NCI-H2196 (cell line): ENCODE data around the gene BMPER.

Source experiments
- DNase-seq: peaks from one replicate; lab custom pipeline; 2025; ENCODE audit not compliant: unreplicated experiment; lab: John Stamatoyannopoulos, UW

The BMPER gene

DNA sequence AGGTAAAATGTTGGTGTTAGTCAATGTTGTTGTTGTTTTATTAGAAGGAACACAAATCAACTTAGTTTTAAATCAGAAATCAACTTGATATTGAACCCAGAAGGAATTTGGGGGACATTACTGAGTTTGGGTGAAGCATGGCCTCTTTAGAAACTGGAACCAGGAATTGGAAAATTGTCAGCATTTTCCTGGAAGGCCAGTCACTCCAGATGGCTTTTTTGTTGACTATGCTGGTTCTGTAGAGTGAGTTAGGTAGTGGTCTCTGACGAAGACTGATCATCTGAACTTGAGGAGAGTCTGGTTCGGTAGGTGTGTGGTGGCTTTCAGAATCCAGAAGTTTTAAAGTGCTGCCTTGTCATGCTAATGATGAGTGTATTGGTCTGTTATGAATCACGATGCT, 111.5 kb downstream of the BMPER start:
- no peak for DNase-seq

DNA sequence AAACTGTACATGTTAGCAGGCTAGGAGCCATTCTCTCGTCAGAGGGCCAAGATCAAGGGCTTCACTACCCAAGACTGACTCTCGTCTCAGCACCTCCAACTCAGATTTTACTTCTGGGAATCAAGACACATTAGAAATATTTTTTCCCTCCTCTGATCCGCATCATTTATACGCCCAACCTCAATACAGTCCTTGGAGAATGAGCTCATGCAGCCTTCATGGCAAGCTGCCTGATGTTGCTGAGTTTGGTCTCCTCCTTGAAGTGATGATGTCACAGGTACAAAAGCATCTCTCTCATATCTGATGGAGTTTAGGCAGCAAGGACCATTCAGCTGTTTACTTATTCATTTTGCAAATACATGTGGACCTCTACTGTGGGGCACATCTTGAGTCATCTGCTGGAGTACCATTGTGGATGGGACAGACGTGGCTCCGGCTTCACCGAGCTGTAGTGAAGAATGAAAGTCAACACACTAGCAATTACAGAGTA, 114.0 kb downstream of the BMPER start:
- no peak for DNase-seq

DNA sequence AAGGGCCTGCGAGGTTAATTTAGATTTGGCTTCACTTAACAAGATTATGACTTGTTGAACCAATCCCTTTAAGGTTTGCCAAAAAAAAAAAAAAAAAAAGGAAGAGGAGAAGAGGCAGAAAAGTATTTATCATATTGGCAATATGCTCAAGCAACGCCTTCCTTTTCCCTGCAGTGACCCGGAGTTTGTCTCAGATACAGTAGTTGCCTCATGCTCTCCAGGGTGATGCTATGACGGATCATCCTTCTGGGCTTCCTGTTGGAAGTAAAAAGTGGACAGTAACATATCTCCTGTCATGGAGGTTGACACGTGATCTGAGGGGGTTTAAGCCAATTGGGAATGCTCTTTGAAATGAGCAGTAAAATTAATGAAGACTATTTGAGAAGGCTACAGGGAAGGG, 117.3 kb downstream of the BMPER start:
- no peak for DNase-seq

DNA sequence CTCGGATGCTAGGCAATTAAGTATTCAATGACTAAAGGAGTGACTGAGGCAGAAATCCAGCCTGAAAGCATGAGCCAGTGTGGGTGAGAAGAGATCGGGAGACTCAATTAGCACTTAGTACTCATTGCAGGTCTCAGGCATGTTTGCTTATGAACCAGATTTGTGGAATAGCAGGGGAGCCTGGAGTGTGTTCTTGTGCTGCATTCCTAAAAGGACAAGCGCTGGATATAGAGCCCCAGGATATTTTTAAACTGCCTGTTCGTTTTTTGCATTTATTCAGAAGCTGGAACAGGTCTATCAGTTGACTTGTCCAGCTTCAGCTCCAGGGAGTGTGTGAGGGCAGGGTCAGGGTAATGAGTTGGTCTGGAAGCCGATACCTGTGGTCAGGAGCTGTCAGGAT, 120.3 kb downstream of the BMPER start:
- DNase-seq = no peak

DNA sequence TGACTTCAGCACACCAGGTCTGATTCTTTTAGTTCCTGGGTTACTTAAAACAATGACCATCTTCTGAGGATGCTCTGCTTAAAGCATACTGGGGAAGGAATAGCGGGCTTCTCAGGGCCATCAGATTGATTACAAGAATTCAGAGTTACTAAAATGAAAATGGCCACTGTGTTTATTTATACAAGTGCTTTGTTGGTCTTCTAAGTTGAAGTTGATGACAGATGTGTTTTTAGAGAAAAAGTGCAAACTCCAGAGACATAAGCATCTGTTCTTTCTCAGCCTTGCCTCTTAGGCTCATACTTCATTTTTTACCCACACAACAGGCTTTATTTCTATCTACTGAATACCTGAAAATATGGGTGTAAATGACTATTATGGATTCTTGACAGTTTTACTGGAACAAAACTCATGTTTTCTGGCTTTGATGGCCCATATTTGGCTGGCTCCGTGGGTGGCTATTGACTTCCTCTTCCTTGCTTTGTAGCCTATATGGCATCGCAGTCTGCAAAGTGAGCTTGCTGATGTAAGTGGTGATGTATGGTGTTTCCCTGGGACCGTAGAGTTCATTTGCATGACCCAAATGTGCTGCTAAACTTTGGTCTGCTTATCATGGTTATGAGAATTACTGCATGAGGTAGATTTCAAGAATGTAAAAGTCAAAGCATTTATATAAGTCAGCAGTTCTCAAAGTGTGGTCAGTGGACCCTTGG, 121.3 kb downstream of the BMPER start:
- no peak for DNase-seq

DNA sequence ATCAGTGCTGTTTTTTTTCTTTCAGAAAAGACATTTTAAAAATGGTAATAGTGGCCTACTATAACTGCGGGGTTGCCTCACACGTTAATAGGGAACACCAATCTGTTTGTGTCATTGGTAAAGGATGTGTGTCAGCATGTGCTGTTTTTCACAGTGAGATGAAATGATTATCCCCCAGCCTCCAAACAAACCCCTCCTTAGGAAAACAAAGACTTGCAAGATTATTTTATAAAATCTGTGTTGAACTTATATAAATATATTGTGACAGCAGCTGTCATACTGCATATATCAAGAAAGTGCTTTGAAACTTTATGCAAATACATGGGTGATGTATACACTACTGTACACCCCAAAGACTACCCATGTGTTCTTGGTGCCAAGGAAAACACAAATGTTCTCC, 125.8 kb downstream of the BMPER start:
- DNase-seq = no peak

DNA sequence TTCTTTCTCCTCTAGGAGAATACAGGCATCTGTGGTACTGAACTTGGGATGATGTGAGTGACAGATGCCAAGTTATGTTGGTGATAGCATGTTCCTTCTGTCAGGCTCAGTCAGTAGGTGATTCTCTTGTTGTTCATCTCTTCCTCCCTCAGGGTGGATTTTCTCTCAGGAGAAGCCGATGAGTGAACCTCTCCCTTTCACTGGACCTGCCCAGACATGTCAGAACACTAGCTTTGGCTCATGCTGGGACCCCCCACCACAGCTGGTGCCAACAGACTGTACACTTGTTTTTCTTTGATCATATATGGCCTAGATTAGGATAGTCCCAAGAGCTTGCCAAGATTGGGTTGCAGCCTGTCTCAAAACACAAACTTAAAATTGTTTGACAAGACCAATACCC, 129.4 kb downstream of the BMPER start:
- no peak for DNase-seq

DNA sequence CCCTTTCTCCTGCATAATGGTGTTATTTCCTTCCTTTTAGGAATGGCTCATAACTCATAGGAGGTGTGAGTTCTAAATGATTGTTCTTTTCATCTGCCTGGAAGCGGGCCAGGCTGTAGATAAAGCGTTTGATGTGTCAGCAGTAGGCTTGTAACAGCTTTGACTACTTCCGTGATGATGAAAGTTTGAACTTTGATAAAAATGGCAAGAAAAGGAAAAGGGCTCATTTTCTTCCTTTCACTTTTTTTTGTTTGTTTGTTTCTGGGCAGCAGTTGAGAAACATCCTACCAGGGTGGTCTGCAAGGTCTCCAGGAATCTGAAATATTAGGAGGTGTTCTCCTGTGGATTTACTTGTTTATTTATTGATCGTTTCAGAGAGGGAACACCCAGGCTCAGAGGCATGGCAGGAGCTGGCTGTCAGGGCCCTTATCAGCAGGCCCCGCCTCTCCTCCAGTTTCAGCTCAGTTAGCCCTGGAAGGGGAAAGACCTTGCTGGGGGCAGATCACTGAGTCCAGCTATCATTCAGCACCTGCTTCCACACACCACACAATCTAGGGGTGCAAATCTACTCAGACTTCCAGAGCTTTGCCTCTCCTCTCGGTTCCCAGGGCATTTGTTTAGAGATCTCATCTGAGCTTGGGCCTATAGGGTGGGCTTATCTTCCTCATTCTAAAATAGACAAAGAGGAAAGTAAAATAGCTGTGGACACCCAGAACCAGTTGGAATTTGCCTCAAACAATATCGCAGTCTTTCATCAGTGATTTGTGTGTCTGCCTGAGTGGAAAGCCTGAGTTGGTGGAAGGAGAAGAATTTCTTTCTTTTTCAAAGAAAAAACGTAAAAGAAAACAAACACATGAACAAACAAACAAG, 130.9 kb downstream of the BMPER start:
- DNase-seq = no peak

DNA sequence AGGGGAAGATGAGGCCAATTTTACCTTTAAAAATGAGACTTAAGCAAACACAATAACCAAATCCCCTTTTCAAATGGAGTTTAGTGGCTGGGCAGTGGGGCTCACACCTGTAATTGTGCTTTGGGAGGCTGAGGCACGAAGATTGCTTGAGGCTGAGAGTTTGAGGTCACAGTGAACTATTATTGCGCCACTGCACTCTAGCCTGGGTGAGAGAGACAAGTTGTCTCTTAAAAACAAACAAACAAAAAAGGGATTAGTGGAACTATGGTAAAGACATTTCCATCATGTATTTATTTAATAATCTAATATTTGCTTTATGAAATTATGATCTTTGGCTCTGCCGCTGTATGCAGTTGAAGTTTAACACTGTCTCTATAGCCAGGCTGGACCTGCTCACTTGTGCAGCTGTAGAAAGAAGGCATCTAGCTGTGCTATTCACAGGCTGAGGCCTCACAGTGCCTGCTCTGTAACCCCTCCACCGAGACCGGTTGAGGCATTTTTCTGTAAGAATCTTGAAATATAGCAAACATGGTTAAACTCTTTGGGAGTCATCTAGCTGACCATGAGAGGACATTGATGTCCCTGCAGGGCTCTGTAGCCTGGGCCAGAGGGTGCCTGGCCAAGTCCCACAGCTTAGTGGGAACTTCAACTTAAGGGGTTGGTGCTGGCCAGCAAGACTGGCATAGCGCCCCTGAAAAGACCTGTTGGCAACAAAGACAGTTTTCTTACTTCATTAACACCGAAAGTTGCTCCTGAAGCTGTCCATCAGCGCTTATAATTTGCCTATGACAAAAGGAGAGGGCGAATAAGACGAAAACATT, 131.8 kb downstream of the BMPER start:
- no peak for DNase-seq

DNA sequence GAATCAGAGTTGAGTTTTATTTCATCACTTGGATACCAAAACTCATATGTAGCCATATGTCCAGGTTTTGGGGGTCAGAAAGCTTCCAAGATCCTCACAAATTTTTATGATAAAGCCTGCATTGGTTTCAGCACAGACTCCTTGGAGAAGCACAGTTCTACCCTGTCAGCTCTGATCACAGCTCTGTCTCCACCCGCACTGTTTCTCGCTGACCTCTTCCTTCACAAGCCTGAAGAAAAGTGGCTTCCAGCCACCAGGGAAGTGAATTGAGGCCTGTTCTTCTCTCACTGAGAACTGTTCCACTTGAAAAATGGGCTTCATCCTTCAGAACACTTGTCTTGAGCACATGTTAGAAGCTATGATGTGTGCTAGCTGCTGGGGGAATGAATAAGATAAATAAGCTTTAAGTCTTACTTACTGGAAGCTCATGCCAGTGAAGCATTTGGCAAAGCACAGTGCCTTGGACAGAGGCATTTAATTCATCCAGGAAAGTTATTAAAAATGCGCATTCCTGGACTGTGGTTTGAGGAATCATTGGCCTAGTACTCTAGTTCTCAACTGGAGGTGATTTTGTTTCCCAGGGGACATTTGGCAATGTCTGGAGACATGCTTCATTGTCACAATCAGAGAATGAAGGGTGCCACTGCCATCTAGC, 133.6 kb downstream of the BMPER start:
- DNase-seq = peak; percentile 4

DNA sequence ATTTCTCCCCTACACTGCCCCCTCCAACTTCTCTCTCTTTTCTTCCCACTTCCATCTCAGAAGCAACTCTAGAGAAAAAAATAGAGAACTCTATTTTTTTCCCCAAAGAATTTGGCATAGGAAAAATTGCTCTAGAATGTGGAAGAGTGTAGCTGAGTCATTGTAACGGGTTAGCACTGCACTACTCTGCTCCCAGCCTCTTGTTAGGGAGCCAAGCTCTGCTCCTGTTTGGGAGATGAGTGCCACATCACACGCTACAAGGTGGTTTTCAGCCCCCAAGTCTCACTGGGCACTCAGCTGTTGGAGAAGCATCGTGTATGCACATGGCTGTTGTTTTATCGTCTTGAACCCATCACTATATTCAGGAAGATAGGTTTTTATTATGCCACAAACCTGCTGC, 136.4 kb downstream of the BMPER start:
- no peak for DNase-seq

DNA sequence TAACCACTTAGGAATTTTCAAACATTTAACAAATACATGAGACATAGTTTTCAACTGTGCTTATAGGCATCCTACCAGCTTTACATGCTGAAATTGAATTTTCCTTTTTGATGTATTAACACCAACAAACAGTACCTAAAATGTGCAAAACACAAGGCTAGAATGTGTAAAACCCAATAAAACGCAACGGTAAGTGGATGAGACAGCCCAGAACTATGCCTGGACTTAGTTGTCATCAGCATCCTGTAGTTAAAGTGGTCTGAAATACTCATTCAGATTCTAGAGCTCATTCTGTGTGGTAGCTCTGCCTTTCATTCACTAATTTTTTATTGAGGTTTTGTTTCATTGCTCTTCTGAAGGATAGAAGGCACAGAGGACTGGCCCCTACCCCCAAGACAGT, 137.1 kb downstream of the BMPER start:
- DNase-seq = no peak

DNA sequence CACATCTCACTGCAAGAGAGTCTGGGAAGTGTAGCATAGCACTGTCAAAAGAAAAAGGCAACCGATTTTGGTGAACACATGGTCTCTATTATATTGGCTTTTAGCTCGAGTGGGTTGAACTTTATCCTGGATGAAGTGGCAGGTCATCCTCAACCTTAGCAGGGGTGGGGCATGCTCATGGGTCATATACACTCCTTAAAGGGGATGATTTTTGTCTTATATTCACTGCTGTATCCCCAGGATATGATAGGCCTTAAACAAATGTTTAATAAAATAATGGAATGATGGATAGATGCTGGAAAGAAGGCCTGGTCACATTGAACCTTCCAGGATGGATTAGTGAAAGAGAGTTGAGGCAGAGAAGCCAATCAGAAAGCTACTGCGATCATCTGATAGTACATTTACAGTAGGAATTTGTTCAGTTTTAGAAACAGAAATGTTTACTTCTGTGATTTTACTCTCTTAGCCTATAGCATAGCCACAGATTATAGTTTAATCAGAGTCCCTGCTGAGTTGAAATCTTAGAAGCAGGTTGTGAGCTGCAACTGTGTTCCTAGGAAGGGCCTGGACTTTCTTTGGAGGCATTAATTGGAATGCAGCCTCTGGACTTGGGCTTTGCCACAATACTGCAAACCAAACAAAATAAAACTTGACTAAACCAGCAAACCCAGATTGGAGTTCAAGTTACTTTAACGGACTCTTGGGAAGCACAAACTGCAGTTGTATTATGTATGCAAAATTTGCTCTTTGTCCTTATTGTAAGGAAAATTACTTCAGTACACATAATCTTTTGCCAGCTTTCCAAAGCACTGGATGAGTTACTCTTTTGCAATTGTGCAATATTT, 138.3 kb downstream of the BMPER start:
- DNase-seq = no peak

DNA sequence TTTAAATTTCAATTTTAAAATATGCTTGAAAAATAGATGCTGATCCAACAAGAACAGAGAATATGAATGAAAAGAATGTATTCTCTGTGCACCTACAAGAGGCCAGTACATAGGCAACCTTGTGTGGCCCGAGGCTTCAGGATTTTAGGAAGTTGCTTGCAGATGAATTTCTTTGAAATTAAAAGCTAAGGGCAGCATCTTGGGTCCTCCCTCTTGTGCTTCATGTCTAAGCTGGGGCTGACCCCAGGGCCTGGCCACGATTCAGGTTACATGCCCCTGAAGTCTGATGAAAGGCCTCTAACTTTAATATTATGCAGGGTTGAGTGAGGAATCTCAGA, 138.9 kb downstream of the BMPER start:
- DNase-seq = no peak

DNA sequence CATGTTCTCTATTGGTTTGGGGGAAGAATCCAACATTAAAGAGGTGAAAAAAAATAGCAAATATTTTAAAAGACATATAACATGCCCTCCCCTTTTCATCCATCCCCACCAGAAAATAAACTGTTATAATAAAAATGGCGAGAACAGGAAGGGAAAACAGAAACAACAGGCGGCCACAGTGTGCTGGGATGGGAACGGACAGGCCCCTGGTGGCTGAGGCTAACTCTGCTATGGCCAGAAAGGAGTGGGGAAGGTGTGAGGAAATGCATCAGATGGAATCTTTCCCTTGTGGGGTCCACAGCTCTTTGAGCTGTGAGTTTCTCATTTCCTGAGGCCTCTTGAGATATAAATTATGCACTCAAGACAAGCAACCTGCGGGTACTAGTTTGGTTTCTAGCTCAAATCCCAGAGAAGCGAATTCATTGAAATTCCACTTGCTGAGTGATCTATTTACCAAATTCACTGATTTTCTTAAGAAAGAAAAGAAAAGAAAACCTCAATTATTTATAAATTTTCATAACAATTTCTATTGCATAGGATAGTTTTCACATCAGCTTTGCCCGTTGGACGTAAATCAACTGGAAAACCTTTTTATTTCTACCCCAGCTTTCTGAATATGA, 139.5 kb downstream of the BMPER start:
- no peak for DNase-seq

DNA sequence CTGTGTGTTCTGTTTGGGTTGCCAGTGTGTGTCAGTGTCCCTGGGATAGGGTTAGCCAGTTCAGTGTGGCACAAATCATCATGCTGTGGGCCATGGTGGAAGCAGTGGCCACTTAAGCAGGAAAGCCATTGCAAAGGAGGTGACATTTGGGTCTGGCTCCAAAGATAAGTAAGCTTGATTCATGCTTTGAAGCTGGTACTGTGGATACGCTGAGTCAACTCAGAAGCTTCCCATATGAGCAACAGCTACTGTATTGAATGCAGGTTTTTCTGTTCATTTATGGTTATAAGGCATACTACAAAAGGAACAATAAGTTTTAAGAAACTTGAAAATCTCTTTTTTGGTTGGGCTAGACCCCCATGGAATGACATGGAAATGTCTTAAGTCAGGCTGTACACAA, 143.1 kb downstream of the BMPER start:
- no peak for DNase-seq

DNA sequence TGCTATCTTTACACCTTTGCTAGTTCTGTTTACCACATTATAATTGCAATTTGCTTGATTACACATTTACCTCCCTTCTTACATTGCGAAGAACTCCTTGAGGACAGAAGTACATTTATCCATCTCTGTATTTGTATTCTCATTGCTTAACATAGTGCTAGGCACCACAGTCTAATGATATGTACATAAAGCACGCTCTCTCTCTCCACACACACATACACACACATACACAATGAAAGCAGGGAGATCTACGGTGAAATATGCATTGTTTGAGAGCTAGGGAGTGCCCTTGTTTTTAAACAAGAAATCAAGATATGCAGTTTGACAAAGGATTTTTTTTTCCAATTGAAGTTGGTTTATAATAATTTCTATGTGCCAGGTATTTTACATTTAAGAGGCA, 148.7 kb downstream of the BMPER start:
- no peak for DNase-seq

DNA sequence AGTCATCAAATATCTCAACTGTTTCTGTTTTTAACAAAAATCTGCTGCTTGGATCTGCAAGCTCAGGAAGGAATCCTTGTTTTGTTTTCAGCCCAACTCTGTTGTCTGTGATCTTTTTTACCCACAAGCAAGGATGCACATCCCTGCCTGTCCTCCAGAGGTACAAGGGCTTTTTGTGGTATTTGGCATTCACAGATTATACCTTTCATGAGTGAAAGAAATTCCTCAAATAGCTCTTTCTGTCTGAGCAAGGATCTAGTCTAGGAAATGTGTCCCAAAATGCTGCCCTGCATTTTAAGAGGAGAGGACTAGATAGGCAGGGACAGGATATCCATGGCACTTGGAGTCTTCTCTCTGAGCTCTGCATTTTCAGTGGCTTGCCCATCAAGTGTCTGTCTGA, 151.8 kb downstream of the BMPER start:
- DNase-seq = no peak

DNA sequence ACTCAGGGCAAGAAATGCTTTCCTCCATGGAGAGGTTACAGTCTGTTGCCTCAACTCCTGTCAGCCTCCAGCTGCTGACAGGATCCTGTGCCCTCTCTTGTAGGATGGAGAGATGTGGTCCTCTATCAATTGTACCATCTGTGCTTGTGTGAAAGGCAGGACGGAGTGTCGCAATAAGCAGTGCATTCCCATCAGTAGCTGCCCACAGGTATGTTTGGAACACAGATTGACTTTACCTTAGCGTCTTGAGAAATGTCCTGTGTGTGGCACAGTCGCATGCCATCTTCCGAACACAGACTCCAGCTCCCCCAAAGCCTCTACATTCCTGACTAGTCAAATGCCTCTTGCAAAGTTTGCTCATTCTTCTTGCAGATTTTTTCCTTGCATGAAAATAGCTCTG, 152.6 kb downstream of the BMPER start:
- no peak for DNase-seq

DNA sequence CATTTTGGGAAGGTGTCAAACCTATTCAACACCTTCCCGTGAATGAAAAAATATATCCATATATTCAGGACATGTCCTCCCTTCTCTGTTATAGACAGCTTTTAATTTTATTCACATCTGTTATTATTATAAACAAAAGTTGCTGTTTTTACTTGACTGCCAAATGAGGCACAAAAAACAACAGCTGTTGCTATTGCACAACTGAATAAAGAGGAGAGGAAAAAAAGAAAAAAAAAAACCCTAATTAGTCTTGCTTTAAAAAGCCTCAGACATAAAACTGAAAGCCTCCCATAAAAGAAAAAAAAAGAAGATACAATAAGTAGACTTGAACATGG, 153.4 kb downstream of the BMPER start:
- DNase-seq = no peak
